A549 treated with GW870086 at 1 μM for 4 hours (cell line): ENCODE results near the gene DDX5. TPM values are rescaled to one million over a fixed set of nuclear protein-coding genes. Genes with fewer than 3 reads are reported as not detected.

Experiments used
- total RNA-seq: library from RNA; stranded (reverse); fragments of 200-300 nt; extraction: Qiagen RNA extraction; gene quantifications from 5 replicates; pipeline ENCODE4 v1.2.3, GENCODE V29; 2022; ENCODE audit warnings: low read depth

Gene DDX5
- total RNA-seq: 601 to 968 TPM (median 651 TPM) in 5 replicates

DNA sequence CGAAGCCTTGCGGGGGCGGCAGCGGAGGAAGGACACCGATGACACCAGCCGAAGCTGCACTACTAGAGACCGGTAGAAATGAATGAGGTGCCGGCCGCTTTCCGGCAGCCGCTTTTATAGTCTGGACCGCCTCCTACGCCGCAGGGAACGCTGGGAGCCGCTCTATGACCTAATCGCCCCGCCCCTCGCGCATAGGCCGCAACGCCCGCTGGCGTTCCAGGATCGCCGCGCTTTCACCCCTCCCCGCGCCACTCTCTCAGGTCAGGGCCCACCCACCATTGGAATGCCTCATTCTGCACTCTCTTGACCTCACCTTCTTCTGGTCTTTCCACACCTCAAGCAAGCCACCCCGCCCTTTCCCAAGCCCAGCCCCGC, at the start of gene DDX5:
TSS of gene DDX5 (minus strand) at position 89 of the 375 bp plus-strand sequence. CDS start 170 bp downstream, outside the sequence.

DNA sequence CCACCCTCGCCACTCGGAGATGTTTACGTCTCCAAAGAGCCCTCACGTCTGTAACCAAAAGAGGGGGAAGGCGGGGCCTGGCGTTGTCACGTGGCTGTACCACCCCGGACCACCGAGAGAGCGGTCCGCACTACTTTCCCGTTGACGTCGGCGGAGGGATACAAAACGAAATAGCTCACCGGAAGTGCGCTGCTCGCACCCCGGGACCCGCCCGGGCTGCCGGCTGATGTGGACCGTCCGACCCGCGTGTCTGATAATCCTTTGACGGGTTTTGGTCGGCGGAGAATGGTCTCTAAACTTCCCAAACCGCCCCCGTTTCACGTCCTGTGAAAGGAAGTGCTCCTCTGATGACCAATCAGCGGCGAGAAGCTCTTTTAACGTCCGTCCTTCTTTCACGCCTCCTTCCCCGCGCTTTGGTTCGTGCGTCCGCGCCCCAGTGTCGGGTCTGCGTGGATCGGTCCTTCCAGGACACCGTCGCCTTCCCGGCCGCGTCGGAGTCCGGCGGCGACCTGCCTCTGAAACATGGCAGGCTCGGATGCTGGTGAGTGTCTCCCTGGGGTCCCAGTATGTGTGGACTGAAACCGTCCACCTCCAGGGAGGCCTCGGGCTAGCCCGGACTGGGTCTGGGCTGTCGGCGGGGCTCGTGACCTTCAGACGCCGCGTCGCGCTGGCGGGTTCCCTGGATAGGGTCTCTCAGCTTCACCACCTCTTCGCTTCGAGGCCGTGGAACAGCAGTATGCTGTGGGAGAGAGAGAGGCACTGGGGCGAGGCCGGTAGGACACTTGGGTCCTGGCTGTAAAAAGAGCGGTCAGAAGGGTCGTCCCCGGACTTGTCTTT, 705 bp upstream of the DDX5 start, which contains the start of gene CEP95:
TSS of gene CEP95 (plus strand) at position 402 of the 837 bp plus-strand sequence. CDS start at position 523, 121 bp downstream.

DNA sequence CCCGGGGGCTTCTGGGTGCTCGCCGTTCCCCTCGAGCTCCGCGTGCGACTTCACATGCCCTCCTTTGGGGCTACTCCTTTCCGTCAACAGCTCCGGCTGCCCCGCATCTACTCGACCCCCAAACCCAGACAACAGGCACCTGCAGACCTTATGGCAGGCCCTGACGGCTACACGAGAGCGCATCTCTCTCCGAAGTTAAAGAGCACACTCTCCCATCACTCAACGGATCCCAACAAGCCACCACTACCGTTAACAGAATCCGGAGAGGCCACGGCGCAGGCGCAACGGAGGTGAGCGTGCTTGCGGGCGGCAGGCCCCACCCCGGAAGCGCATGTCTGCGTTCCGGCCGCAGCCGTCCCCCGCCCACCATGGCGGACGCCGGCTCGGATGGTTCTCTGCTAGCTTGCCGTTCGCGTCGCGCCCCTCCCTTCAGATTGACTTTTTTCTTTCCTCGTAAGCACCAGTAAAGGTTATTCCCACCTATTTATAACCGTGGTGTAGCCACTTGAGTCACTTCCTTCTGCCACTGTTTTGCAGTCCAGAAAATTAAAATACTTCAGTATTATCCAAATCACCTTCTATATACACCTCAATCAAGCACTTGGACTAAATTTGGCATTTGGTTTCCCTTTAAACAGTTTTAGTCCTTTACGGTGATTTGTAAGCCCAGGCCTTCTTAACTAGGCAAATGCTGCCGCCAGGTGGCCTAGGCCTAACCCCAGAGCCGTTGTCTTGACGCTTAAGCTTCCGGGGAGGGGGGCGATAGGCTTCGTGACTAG, 9.1 kb downstream of the DDX5 start, which contains the start of gene POLG2:
TSS of gene POLG2 (minus strand) at position 269 of the 779 bp plus-strand sequence. CDS start at position 183, 86 bp downstream.

DNA sequence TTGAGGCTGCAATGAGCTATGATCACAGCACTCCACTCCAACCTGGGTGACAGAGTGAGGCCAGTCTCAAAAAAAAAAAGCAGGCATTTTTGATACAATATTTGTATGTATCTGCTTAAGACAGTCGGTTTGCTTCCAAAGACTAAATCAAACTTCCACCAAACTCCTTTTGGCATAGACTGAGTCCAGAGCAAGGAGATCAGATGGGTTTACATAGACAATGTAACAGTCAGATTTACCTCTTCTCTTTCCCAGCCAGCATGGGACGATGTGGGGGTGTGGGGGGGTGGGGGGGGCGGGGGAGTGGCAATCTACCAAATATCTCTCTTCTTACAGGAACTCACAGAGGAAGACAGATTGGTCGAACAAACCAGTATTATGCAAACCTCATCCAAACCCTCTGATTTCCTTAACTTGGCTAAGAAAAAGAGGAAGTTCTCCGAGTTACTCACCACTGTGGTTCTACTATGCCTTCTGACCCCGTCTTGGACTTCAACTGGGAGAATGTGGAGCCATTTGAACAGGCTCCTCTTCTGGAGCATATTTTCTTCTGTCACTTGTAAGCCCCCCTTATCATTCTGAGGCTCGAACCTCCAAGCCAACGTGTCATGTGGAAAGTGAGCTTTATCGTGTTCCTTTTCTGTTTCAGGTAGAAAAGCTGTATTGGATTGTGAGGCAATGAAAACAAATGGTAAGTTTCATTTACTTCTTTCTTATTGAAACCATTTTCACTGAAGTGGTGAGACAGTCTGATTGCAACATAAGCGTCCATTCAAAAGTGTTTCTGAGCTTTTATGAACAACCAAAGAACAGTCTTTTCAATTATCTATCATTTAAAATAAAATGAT, 57.2 kb downstream of the DDX5 start, which contains the start of gene MILR1:
TSS of gene MILR1 (plus strand) at position 451 of the 848 bp plus-strand sequence. CDS start at position 505, 54 bp downstream.

Other genes with a start within 250 kb of the DDX5 start
- gene TEX2, start 243.0 kb downstream of the DDX5 start, total RNA-seq: 10.4 to 13.3 TPM (median 12.1 TPM) in 5 replicates
- gene PECAM1, start 115.4 kb downstream of the DDX5 start, total RNA-seq: 0.06 to 0.37 TPM (median 0.12 TPM) in 5 replicates
- 0.87 to 1.9 TPM (median 1.6 TPM) in 5 replicates for gene MILR1, start 57.2 kb downstream of the DDX5 start, total RNA-seq
- gene POLG2, start 9.2 kb downstream of the DDX5 start, total RNA-seq: 15.9 to 19.6 TPM (median 18.5 TPM) in 5 replicates
- 30.2 to 32.7 TPM (median 32.1 TPM) in 5 replicates for gene CEP95, start 688 bp upstream of the DDX5 start, total RNA-seq
- 21.8 to 32.4 TPM (median 30.1 TPM) in 5 replicates for gene SMURF2, start 156.0 kb upstream of the DDX5 start, total RNA-seq